Measurements from ENCODE around the gene RNF220.

The RNF220 gene

GRCh38 chr1:44531785-44532566, 126.9 kb downstream of the RNF220 start:
- no peak overlapping the region for H3K4me3 ChIP-seq (replicated peaks; ENCODE audit: low read depth, low read length)
- no peak for TF ChIP-seq CTCF (IDR thresholded peaks at IDR 0.05; ENCODE audit: low read depth, low read length, missing control alignments)
- peak; percentile 44 for DNase-seq (ENCODE audit: extremely low read depth, low read depth)

- DNase-seq (ENCODE audit: extremely low read depth, low read depth): no peak
- TF ChIP-seq CTCF (IDR thresholded peaks at IDR 0.05; ENCODE audit: low read depth, low read length, missing control alignments): no peak
- H3K4me3 ChIP-seq (replicated peaks; ENCODE audit: low read depth, low read length): no peak overlapping the region
These were observed 127.5 kb downstream of the RNF220 start for GRCh38 chr1:44532567-44532944.

- DNase-seq (ENCODE audit: extremely low read depth, low read depth): no peak
- H3K4me3 ChIP-seq (replicated peaks; ENCODE audit: low read depth, low read length): no peak overlapping the region
- TF ChIP-seq CTCF (IDR thresholded peaks at IDR 0.05; ENCODE audit: low read depth, low read length, missing control alignments): no peak
These were observed 129.7 kb downstream of the RNF220 start for GRCh38 chr1:44534771-44535170.

GRCh38 chr1:44536357-44537209, 131.5 kb downstream of the RNF220 start:
- DNase-seq (ENCODE audit: extremely low read depth, low read depth): no peak
- H3K4me3 ChIP-seq (replicated peaks; ENCODE audit: low read depth, low read length): no peak overlapping the region

GRCh38 chr1:44537538-44537937, 132.5 kb downstream of the RNF220 start:
- no peak for TF ChIP-seq CTCF (IDR thresholded peaks at IDR 0.05; ENCODE audit: low read depth, low read length, missing control alignments)
- no peak for DNase-seq (ENCODE audit: extremely low read depth, low read depth)

More at GRCh38 chr1:44536357-44537209, 131.5 kb downstream of the RNF220 start:
- no peak for TF ChIP-seq CTCF (IDR thresholded peaks at IDR 0.05; ENCODE audit: low read depth, low read length, missing control alignments)

GRCh38 chr1:44537956-44538355, 132.9 kb downstream of the RNF220 start:
- no peak overlapping the region for H3K4me3 ChIP-seq (replicated peaks; ENCODE audit: low read depth, low read length)
- TF ChIP-seq CTCF (IDR thresholded peaks at IDR 0.05; ENCODE audit: low read depth, low read length, missing control alignments): no peak
- DNase-seq (ENCODE audit: extremely low read depth, low read depth): no peak

More at GRCh38 chr1:44537538-44537937, 132.5 kb downstream of the RNF220 start:
- no peak overlapping the region for H3K4me3 ChIP-seq (replicated peaks; ENCODE audit: low read depth, low read length)

Data from HFF-Myc (cell line).